Lung (tissue), 12 donors: Measurements from ENCODE around the gene CLEC4F. TPM values are rescaled to one million over a fixed set of nuclear protein-coding genes. Genes with fewer than 3 reads are reported as not detected.
A peak's percentile ranks its signal among the peaks of the same experiment; 100 is the strongest.

Experiments
- ATAC-seq: fragments of 200-7000 bp; cut with Tn5 transposase; one replicate; pipeline ENCODE4 v1.9.1; 2020; ENCODE audit warnings: moderate number of reproducible peaks; ENCODE audit not compliant: insufficient read depth, low FRiP score
- DNase-seq, 3 donors: peaks; one replicate each; pipeline ENCODE4 v3.0.0-alpha.2; 2013 to 2017
- H3K27ac ChIP-seq, 2 donors: one replicate each; pipeline ENCODE4 v1.5.1; 2013; ENCODE audit warnings: mild to moderate bottlenecking in 2 of 2, moderate library complexity in 2 of 2, control low read depth in 1 of 2, inconsistent platforms in 1 of 2, low read depth in 1 of 2, low read length in 1 of 2
- H3K27me3 ChIP-seq, 3 donors: one replicate each; pipeline ENCODE4 v1.5.1; 2013; ENCODE audit warnings: low read length in 2 of 3; ENCODE audit not compliant: control insufficient read depth in 3 of 3, insufficient read depth in 3 of 3
- H3K36me3 ChIP-seq, 4 donors: one replicate each; pipeline ENCODE4 v1.5.1; 2013; ENCODE audit warnings: low read length in 4 of 4, mild to moderate bottlenecking in 1 of 4, moderate library complexity in 1 of 4; ENCODE audit not compliant: control insufficient read depth in 4 of 4, insufficient read depth in 4 of 4
- H3K4me1 ChIP-seq, 5 donors: one replicate each; pipeline ENCODE4 v1.5.1; 2013; ENCODE audit warnings: low read length in 5 of 5, mild to moderate bottlenecking in 2 of 5, moderate library complexity in 1 of 5; ENCODE audit not compliant: control insufficient read depth in 5 of 5, insufficient read depth in 5 of 5
- H3K4me3 ChIP-seq: one replicate; pipeline ENCODE4 v1.5.1; 2013; ENCODE audit warnings: mild to moderate bottlenecking, control low read depth, moderate library complexity
- H3K9ac ChIP-seq, 2 donors: one replicate each; pipeline ENCODE4 v1.5.1; 2013; ENCODE audit warnings: low read length in 2 of 2, control low read depth in 1 of 2; ENCODE audit not compliant: insufficient read depth in 1 of 2
- H3K9me3 ChIP-seq, 4 donors: one replicate each; pipeline ENCODE4 v1.5.1; 2013; ENCODE audit warnings: low read length in 3 of 4, mild to moderate bottlenecking in 1 of 4, moderate library complexity in 1 of 4; ENCODE audit not compliant: control insufficient read depth in 4 of 4, insufficient read depth in 3 of 4
- CTCF ChIP-seq: IDR thresholded peaks from 2 replicates; pipeline ENCODE4 v1.5.1; 2012; ENCODE audit warnings: mild to moderate bottlenecking; ENCODE audit errors: control extremely low read depth, extremely low read depth
- WGBS, 2 donors: extraction: QIAGEN DNeasy Blood & Tissue Kit; methylation state at CpG; one replicate each; pipeline ENCODE4 v1.1.7; 2013; 5-methylcytosine and 5-hydroxymethylcytosine counted together
- polyA plus RNA-seq, 2 donors: library from polyadenylated mRNA; stranded (reverse); fragments of 200-250 nt; gene quantifications; one replicate each; pipeline ENCODE4 v1.2.1, GENCODE V29; 2013
- total RNA-seq, 2 donors: library from RNA; depleted of rRNA in 1 of 2; stranded (reverse); fragments of >200 nt in 1 of 2; gene quantifications; one replicate each; pipeline ENCODE4 v1.2.1, GENCODE V29; 2014 to 2021
- donor health status: control.
- donor health status: control.
- donor health status: Bipolar disorder and iron deficiency.
- donor health status: healthy.
- donor health status: DM: yes; HTN: yes; CAD: no.

Gene CLEC4F
- total and polyA plus RNA-seq, 4 donors: 0.31 to 0.58 (median 0.37) TPM

- no peak for TF ChIP-seq CTCF
- Histone ChIP-seq H3K36me3 (no peaks in the 10 kb centered on the region), H3K27me3 (peaks cover 2 to 29% (median 28%) of the 10 kb centered on the region in 3 donors), H3K4me3 (no peak overlapping the region), H3K27ac (no peak overlapping the region), H3K4me1 (peaks cover 0 to 17% (median 0%) of the 10 kb centered on the region in 5 donors), H3K9ac (no peak overlapping the region), H3K9me3 (peaks cover 0 to 3% (median 0%) of the 10 kb centered on the region in 4 donors)
- 94 to 95% methylated on average over 2 of the region's 2 CpGs for WGBS, 2 donors
- ATAC-seq (no peak), DNase-seq (no peak)
These were observed 36.1 kb downstream of the CLEC4F start for GRCh38 chr2:70784320-70784719.

- H3K4me1 ChIP-seq: peaks cover 0 to 34% (median 0%) of the 10 kb centered on the region in 5 donors
- WGBS, 2 donors: 71 to 87% methylated on average over 8 of the region's 8 CpGs
- no peaks in the 10 kb centered on the region for H3K36me3 ChIP-seq
- ATAC-seq: no peak
- no peak for TF ChIP-seq CTCF
- H3K27ac ChIP-seq: no peak overlapping the region
- H3K9ac ChIP-seq: no peak overlapping the region
- H3K9me3 ChIP-seq: peaks cover 0 to 3% (median 0%) of the 10 kb centered on the region in 4 donors
- peaks cover 0 to 7% (median 0%) of the 10 kb centered on the region in 3 donors for H3K27me3 ChIP-seq
- DNase-seq: peak; percentile 55 to 79 (median 77)
- H3K4me3 ChIP-seq: no peak overlapping the region
These were observed 40.4 kb downstream of the CLEC4F start for GRCh38 chr2:70779911-70780545.

GRCh38 chr2:70779491-70779890 lies 40.9 kb downstream of the CLEC4F start:
- no peaks in the 10 kb centered on the region for H3K36me3 ChIP-seq
- H3K9me3 ChIP-seq: peaks cover 0 to 3% (median 0%) of the 10 kb centered on the region in 4 donors
- ATAC-seq (no peak), DNase-seq (peak; percentile 32 to 75 (median 73))
- 68 to 73% methylated on average over 3 of the region's 3 CpGs for WGBS, 2 donors
- peaks cover 0 to 7% (median 0%) of the 10 kb centered on the region in 3 donors for H3K27me3 ChIP-seq
- no peak overlapping the region for H3K9ac ChIP-seq
- no peak overlapping the region for H3K27ac ChIP-seq
- no peak overlapping the region for H3K4me3 ChIP-seq
- TF ChIP-seq CTCF: no peak
- H3K4me1 ChIP-seq: peaks cover 0 to 34% (median 0%) of the 10 kb centered on the region in 5 donors
